H1 (cell line): ENCODE measurements around the gene INPP5B. TPM values are rescaled to one million over a fixed set of nuclear protein-coding genes. Genes with fewer than 3 reads are reported as not detected.

Experiments
- CTCF ChIA-PET: fragments of 300-600 bp; sonication (Branson Sonifier 250); formaldehyde crosslinking; loops from one replicate; lab custom pipeline; 2021; ENCODE audit not compliant: partially characterized antibody; lab: Charles Lee
- POLR2A ChIA-PET: fragments of 300-600 bp; sonication (Branson Sonifier 250); formaldehyde crosslinking; loops from one replicate; lab custom pipeline; 2021; ENCODE audit warnings: inconsistent platforms; ENCODE audit not compliant: partially characterized antibody; lab: Charles Lee
- DNase-seq, 2 experiments: peaks; one replicate each; pipeline versions ENCODE4 v3.0.0 to v3.0.0-alpha.2; 2010 to 2022; ENCODE audit warnings: low spot score in 2 of 2, low read depth in 1 of 2, mixed read lengths in 1 of 2
- FAIRE-seq: peaks from 2 replicates; lab custom pipeline; 2011; peaks lifted over from hg19 to GRCh38; lab: Jason Lieb, UNC
- H2AFZ ChIP-seq: 2 replicates; pipeline ENCODE4 v1.8.1; 2012; ENCODE audit warnings: low read length, inconsistent platforms
- H2AK5ac ChIP-seq: 2 replicates; pipeline ENCODE4 v1.6.1; 2013; ENCODE audit warnings: low read depth, low read length
- H2BK120ac ChIP-seq: replicated peaks from 2 replicates; pipeline ENCODE3; 2013; ENCODE audit warnings: low read depth, low read length, inconsistent platforms
- H2BK12ac ChIP-seq: 2 replicates; pipeline ENCODE4 v1.6.1; 2013; ENCODE audit warnings: low read depth, low read length
- H2BK15ac ChIP-seq: 2 replicates; pipeline ENCODE4 v1.6.1; 2013; ENCODE audit warnings: low read length
- H2BK20ac ChIP-seq: 2 replicates; pipeline ENCODE4 v1.6.1; 2013; ENCODE audit warnings: low read length
- H2BK5ac ChIP-seq: 2 replicates; pipeline ENCODE4 v1.6.1; 2013; ENCODE audit warnings: low read depth, low read length
- H3K14ac ChIP-seq: 2 replicates; pipeline ENCODE4 v1.6.1; 2013; ENCODE audit warnings: inconsistent platforms; ENCODE audit not compliant: insufficient read length
- H3K18ac ChIP-seq: 2 replicates; pipeline ENCODE4 v1.6.1; 2013; ENCODE audit warnings: low read length; ENCODE audit errors: extremely low read depth
- H3K23ac ChIP-seq: 2 replicates; pipeline ENCODE4 v1.6.1; 2013; ENCODE audit warnings: inconsistent platforms; ENCODE audit not compliant: insufficient read length
- H3K23me2 ChIP-seq: 2 replicates; pipeline ENCODE4 v1.6.1; 2013; ENCODE audit warnings: low read depth, low read length
- H3K27ac ChIP-seq: 2 replicates; pipeline ENCODE4 v1.6.1; 2011; ENCODE audit warnings: low read depth, low read length, inconsistent platforms
- H3K27me3 ChIP-seq, 4 experiments: replicated peaks in 1 of 4; 1 replicate in 1 of 4; 2 replicates in 3 of 4; pipeline versions ENCODE4 v1.6.1 to v1.8.1; 2011 to 2013; ENCODE audit warnings: low read length in 3 of 4, mild to moderate bottlenecking in 3 of 4, inconsistent platforms in 2 of 4, mixed read lengths in 2 of 4, moderate library complexity in 1 of 4; ENCODE audit not compliant: control insufficient read depth in 3 of 4, insufficient read depth in 3 of 4; ENCODE audit errors: extremely low read depth in 1 of 4
- H3K36me3 ChIP-seq, 4 experiments: 2 replicates each; pipeline versions ENCODE4 v1.6.1 to v1.8.1; 2011 to 2013; ENCODE audit warnings: mild to moderate bottlenecking in 4 of 4, low read length in 3 of 4, moderate library complexity in 2 of 4, control low read depth in 1 of 4, inconsistent platforms in 1 of 4; ENCODE audit not compliant: insufficient read depth in 4 of 4, control insufficient read depth in 2 of 4
- H3K4ac ChIP-seq: replicated peaks from 2 replicates; pipeline ENCODE3; 2013; ENCODE audit warnings: low read length, low read depth, mixed read lengths, inconsistent platforms; ENCODE audit not compliant: insufficient read length
- H3K4me1 ChIP-seq, 4 experiments: replicated peaks in 1 of 4; 1 replicate in 1 of 4; 2 replicates in 3 of 4; pipeline versions ENCODE4 v1.6.1 to v1.8.1; 2011 to 2013; ENCODE audit warnings: low read length in 3 of 4, inconsistent platforms in 2 of 4, mixed read lengths in 1 of 4; ENCODE audit not compliant: insufficient read depth in 4 of 4, control insufficient read depth in 3 of 4
- H3K4me2 ChIP-seq, 2 experiments: 2 replicates each; pipeline versions ENCODE4 v1.6.1 to v1.8.1; 2011 to 2013; ENCODE audit warnings: low read depth in 2 of 2, low read length in 2 of 2, control low read depth in 1 of 2, inconsistent platforms in 1 of 2, mild to moderate bottlenecking in 1 of 2; ENCODE audit not compliant: insufficient read depth in 1 of 2
- H3K4me3 ChIP-seq, 4 experiments: fragments of 200-600, 300-600 bp in 1 of 4; sonication (generic), shearing (Covaris generic), sonication (Bioruptor Twin) in 1 of 4; 2 replicates each; pipeline versions ENCODE4 v1.5.1 to v1.8.1; 2011 to 2016; ENCODE audit warnings: low read length in 4 of 4, low read depth in 3 of 4, control low read depth in 2 of 4, inconsistent platforms in 2 of 4, mild to moderate bottlenecking in 2 of 4, mixed read lengths in 1 of 4, moderate library complexity in 1 of 4; ENCODE audit not compliant: insufficient read depth in 2 of 4; ENCODE audit errors: extremely low read depth in 1 of 4
- H3K56ac ChIP-seq: replicated peaks from 2 replicates; pipeline ENCODE3; 2013; ENCODE audit warnings: low read depth, mild to moderate bottlenecking, mixed read lengths, low read length, inconsistent platforms; ENCODE audit not compliant: insufficient read length
- H3K79me1 ChIP-seq: 2 replicates; pipeline ENCODE4 v1.6.1; 2013; ENCODE audit warnings: low read depth, low read length, control low read depth
- H3K79me2 ChIP-seq, 2 experiments: 2 replicates each; pipeline versions ENCODE4 v1.6.1 to v1.8.1; 2012 to 2013; ENCODE audit warnings: low read length in 2 of 2, mild to moderate bottlenecking in 2 of 2, inconsistent platforms in 1 of 2; ENCODE audit not compliant: insufficient read depth in 2 of 2, control insufficient read depth in 1 of 2
- H3K9ac ChIP-seq, 4 experiments: replicated peaks in 1 of 4; 1 replicate in 1 of 4; 2 replicates in 3 of 4; pipeline versions ENCODE4 v1.6.1 to v1.8.1; 2011 to 2013; ENCODE audit warnings: low read depth in 3 of 4, low read length in 3 of 4, control low read depth in 2 of 4, mild to moderate bottlenecking in 2 of 4, moderate library complexity in 2 of 4, inconsistent platforms in 1 of 4; ENCODE audit errors: extremely low read depth in 1 of 4
- H3K9me3 ChIP-seq, 2 experiments: 2 replicates each; pipeline versions ENCODE4 v1.6.1 to v1.8.1; 2012 to 2013; ENCODE audit warnings: mild to moderate bottlenecking in 2 of 2, moderate library complexity in 2 of 2, control low read depth in 1 of 2, inconsistent platforms in 1 of 2, low read depth in 1 of 2, low read length in 1 of 2, mixed read lengths in 1 of 2; ENCODE audit not compliant: insufficient read depth in 2 of 2
- H4K20me1 ChIP-seq, 2 experiments: replicated peaks in 1 of 2; 2 replicates each; pipeline versions ENCODE3 to v1.8.1; 2011 to 2013; ENCODE audit warnings: inconsistent platforms in 2 of 2, low read length in 2 of 2, mild to moderate bottlenecking in 1 of 2; ENCODE audit not compliant: insufficient read depth in 2 of 2, control insufficient read depth in 1 of 2
- H4K5ac ChIP-seq: 2 replicates; pipeline ENCODE4 v1.6.1; 2013; ENCODE audit warnings: low read length, low read depth, mixed read lengths, inconsistent platforms; ENCODE audit not compliant: insufficient read length
- H4K8ac ChIP-seq: 2 replicates; pipeline ENCODE4 v1.8.0; 2013; ENCODE audit warnings: mild to moderate bottlenecking, moderate library complexity, low read length, inconsistent platforms; ENCODE audit not compliant: insufficient read depth; ENCODE audit errors: extremely low read depth
- H4K91ac ChIP-seq: replicated peaks from 2 replicates; pipeline ENCODE3; 2013; ENCODE audit warnings: low read length, mixed read lengths, inconsistent platforms; ENCODE audit not compliant: insufficient read length
- BRCA1 ChIP-seq: IDR thresholded peaks from 2 replicates; pipeline ENCODE4 v1.6.1; 2012; ENCODE audit warnings: low read depth, low read length, improper control_type of control experiment
- CBX8 ChIP-seq: fragments of 300-800, 300-1000 bp; sonication (generic); IDR thresholded peaks from 2 replicates; pipeline ENCODE4 v1.7.1; 2016; ENCODE audit warnings: low read depth, low read length, borderline replicate concordance
- CREB1 ChIP-seq: IDR thresholded peaks from 2 replicates; pipeline ENCODE4 v1.6.1; 2012; ENCODE audit warnings: inconsistent platforms
- EZH2 ChIP-seq: fragments of 200-600 bp; sonication (generic); IDR thresholded peaks from 2 replicates; pipeline ENCODE4 v1.7.1; 2012; ENCODE audit warnings: low read depth, mild to moderate bottlenecking, moderate library complexity, low read length, inconsistent platforms; ENCODE audit not compliant: severe bottlenecking
- HDAC2 ChIP-seq, 2 experiments: fragments of 300-600 bp in 1 of 2; sonication (generic) in 1 of 2; IDR thresholded peaks; 2 replicates each; pipeline ENCODE4 v1.6.1; 2011 to 2012; ENCODE audit warnings: low read depth in 2 of 2, low read length in 2 of 2, mild to moderate bottlenecking in 2 of 2, moderate library complexity in 2 of 2, borderline replicate concordance in 1 of 2, inconsistent platforms in 1 of 2
- NRF1 ChIP-seq: IDR thresholded peaks from 2 replicates; pipeline ENCODE4 v1.6.1; 2011; ENCODE audit warnings: mild to moderate bottlenecking, low read depth, low read length, improper control_type of control experiment
- PHF8 ChIP-seq: fragments of 200-600 bp; sonication (generic); conservative IDR thresholded peaks from 2 replicates; pipeline ENCODE4 v1.7.1; 2012; ENCODE audit warnings: low read depth, mild to moderate bottlenecking, inconsistent platforms, low read length, moderate library complexity
- POLR2AphosphoS5 ChIP-seq: IDR thresholded peaks from 2 replicates; pipeline ENCODE4 v1.6.1; 2011; ENCODE audit warnings: low read depth, low read length
- SAP30 ChIP-seq: fragments of 300-600 bp; sonication (generic); IDR thresholded peaks from 2 replicates; pipeline ENCODE4 v1.7.1; 2012; ENCODE audit warnings: low read length, moderate library complexity, mild to moderate bottlenecking, inconsistent platforms; ENCODE audit not compliant: insufficient read depth, insufficient replicate concordance
- SP2 ChIP-seq: IDR thresholded peaks from 2 replicates; pipeline ENCODE4 v1.6.1; 2012; ENCODE audit warnings: mild to moderate bottlenecking, low read length, inconsistent platforms
- SP4 ChIP-seq: IDR thresholded peaks from 2 replicates; pipeline ENCODE4 v1.6.1; 2012; ENCODE audit warnings: low read length, inconsistent platforms
- TAF1 ChIP-seq: IDR thresholded peaks from 2 replicates; pipeline ENCODE4 v1.6.1; 2011; ENCODE audit warnings: mild to moderate bottlenecking, low read depth, low read length
- WGBS, 2 experiments: shearing (Covaris generic) in 1 of 2; methylation state at CpG; one replicate each; pipeline versions ENCODE4 v1.1.6 to v1.1.7; 2013 to 2015; ENCODE audit warnings: low lambda C conversion rate in 2 of 2, mixed read lengths in 2 of 2, inconsistent platforms in 1 of 2, low coverage in 1 of 2, missing lambda C conversion rate in 1 of 2; ENCODE audit not compliant: insufficient replicate concordance in 2 of 2, insufficient coverage in 1 of 2, insufficient read length in 1 of 2; ENCODE audit errors: extremely low coverage in 1 of 2, missing lambda C conversion rate in 1 of 2; 5-methylcytosine and 5-hydroxymethylcytosine counted together
- polyA plus RNA-seq, 7 experiments: library from polyadenylated mRNA; depleted of rRNA in 3 of 7; stranded (reverse) in 5 of 7; unstranded in 2 of 7; fragments of >200 nt in 5 of 7; fragments of 200-250 nt in 2 of 7; gene quantifications; 1 replicate in 5 of 7; 2 replicates in 1 of 7; 4 replicates in 1 of 7; pipeline versions ENCODE4 v1.2.1 to v1.2.3, GENCODE V29; 2011 to 2013; ENCODE audit warnings: missing spikeins in 2 of 7, mixed read lengths in 2 of 7
- total RNA-seq: library from RNA; stranded (reverse); fragmentation: NEBNext Ultra II Directional; extraction: Animal tissue kit (Norgen Biotek cat#: 25700); gene quantifications from 2 replicates; pipeline ENCODE4 v1.2.1, GENCODE V29; 2021

INPP5B gene
- total and polyA plus RNA-seq, 2 of the 8 experiments (the other 6 are each of a cell fraction or from before 2014, with no cell fraction given): 14.0 to 23.7 TPM

GRCh38 chr1:37995751-37996345 is 49.0 kb upstream of the INPP5B start:
- H2AK5ac ChIP-seq: peak overlapping the region; percentile 93; the same call in 1 of the 2 replicates
- H3K18ac ChIP-seq: peak overlapping the region; percentile 95
- H3K23me2 ChIP-seq: peaks cover 2% of the 10 kb centered on the region
- peak overlapping the region; percentile 81 for H4K8ac ChIP-seq
- peak overlapping the region; percentile 69 for H4K91ac ChIP-seq
- no peak overlapping the region; the same call in 1 of the 2 replicates for H2BK12ac ChIP-seq
- H3K56ac ChIP-seq: peak overlapping the region; percentile 90
- peaks cover 0 to 29% (median 24%) of the 10 kb centered on the region in 4 experiments; a peak in 6 of 7 replicates for H3K4me1 ChIP-seq
- WGBS, 2 experiments: 6% methylated on average over 39 of the region's 46 CpGs; no CpG with 5 or more reads in 1 of the 2 experiments
- FAIRE-seq: peak; percentile 28
- H2BK120ac ChIP-seq: peak overlapping the region; percentile 3
- no peaks in the 10 kb centered on the region for H3K79me1 ChIP-seq
- POLR2A ChIA-PET: interaction anchor here (0.6 to 4.7 kb wide), 18 partner anchors 8 to 546 kb away, joined by 3 to 28 read pairs (median 6); partner anchors contain the start of genes C1orf122, CDCA8, INPP5B and UTP11
- no peak overlapping the region for H2BK20ac ChIP-seq
- no peaks in the 10 kb centered on the region for H3K9me3 ChIP-seq
- no peak overlapping the region for H3K23ac ChIP-seq
- H2BK15ac ChIP-seq: no peak overlapping the region
- peak overlapping the region; percentile 81 for H3K4ac ChIP-seq
- H4K5ac ChIP-seq: peak overlapping the region; percentile 76
- peak overlapping the region; percentile 39 to 65 (median 58) for H3K4me3 ChIP-seq
- peak overlapping the region; percentile 85; the same call in 1 of the 2 replicates for H2BK5ac ChIP-seq
- no peak overlapping the region for H3K14ac ChIP-seq
- H3K27ac ChIP-seq: peak overlapping the region; percentile 86
- no peak overlapping the region for H2AFZ ChIP-seq
- peak overlapping the region; percentile 65 to 75 (median 66) for H3K9ac ChIP-seq
- H3K27me3 ChIP-seq: no peaks in the 10 kb centered on the region; a peak in 1 of 7 replicates
- H4K20me1 ChIP-seq: no peaks in the 10 kb centered on the region
- no peaks in the 10 kb centered on the region for H3K79me2 ChIP-seq
- H3K4me2 ChIP-seq: peak overlapping the region; percentile 77 to 79
- CTCF ChIA-PET: interaction anchor here (14.7 kb wide), 1 partner anchor 20 kb away, joined by 211 read pairs; the partner anchor contains the start of gene UTP11
- H3K36me3 ChIP-seq: peaks cover 0 to 17% (median 5%) of the 10 kb centered on the region in 4 experiments; a peak in 5 of 8 replicates
- DNase-seq: peak; percentile 87 to 89
- no peak for TF ChIP-seq CBX8
- peak; percentile 12; the same call in 1 of the 2 replicates for TF ChIP-seq CREB1
- peak in 1 of 2 experiments; percentile 88; a peak in 1 of 4 replicates for TF ChIP-seq HDAC2 (IDR thresholded peaks at IDR 0.05; ENCODE audit: borderline replicate concordance in 1 of 2, low read depth in 2 of 2, low read length in 2 of 2)
- no peak for TF ChIP-seq EZH2
- TF ChIP-seq POLR2AphosphoS5: peak; percentile 86
- TF ChIP-seq BRCA1: no peak
- TF ChIP-seq SAP30: no peak
- no peak for TF ChIP-seq SP2
- no peak for TF ChIP-seq NRF1
- TF ChIP-seq PHF8: peak; percentile 59; the same call in 1 of the 2 replicates
- no peak; the same call in 1 of the 2 replicates for TF ChIP-seq SP4
- TF ChIP-seq TAF1: peak; percentile 76
